OCI-LY7 (cell line): ENCODE data around the gene DOCK1.

ENCODE experiments used
- EZH2phosphoT487 ChIP-seq: fragments of 200-600 bp; sonication (generic); IDR thresholded peaks from 2 replicates; pipeline ENCODE4 v1.6.1; 2018; ENCODE audit warnings: low read depth, borderline replicate concordance, mild to moderate bottlenecking, mixed run types, antibody characterized with exemption, low read length, moderate library complexity, mixed read lengths
- TF ChIP-seq, protein P1 (sequence below): fragments of 200-600 bp; sonication (generic); conservative IDR thresholded peaks from 2 replicates; pipeline ENCODE4 v1.5.1; 2014; ENCODE audit warnings: mild to moderate bottlenecking, antibody characterized with exemption, low read length, moderate library complexity, mixed read lengths

GRCh38 chr10:127314797-127315196 is 409.6 kb downstream of the DOCK1 start:
- TF ChIP-seq, protein P1, sequence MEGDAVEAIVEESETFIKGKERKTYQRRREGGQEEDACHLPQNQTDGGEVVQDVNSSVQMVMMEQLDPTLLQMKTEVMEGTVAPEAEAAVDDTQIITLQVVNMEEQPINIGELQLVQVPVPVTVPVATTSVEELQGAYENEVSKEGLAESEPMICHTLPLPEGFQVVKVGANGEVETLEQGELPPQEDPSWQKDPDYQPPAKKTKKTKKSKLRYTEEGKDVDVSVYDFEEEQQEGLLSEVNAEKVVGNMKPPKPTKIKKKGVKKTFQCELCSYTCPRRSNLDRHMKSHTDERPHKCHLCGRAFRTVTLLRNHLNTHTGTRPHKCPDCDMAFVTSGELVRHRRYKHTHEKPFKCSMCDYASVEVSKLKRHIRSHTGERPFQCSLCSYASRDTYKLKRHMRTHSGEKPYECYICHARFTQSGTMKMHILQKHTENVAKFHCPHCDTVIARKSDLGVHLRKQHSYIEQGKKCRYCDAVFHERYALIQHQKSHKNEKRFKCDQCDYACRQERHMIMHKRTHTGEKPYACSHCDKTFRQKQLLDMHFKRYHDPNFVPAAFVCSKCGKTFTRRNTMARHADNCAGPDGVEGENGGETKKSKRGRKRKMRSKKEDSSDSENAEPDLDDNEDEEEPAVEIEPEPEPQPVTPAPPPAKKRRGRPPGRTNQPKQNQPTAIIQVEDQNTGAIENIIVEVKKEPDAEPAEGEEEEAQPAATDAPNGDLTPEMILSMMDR = no peak
- TF ChIP-seq EZH2phosphoT487 = no peak
